GM21529 (cell line): Measurements from ENCODE around the gene ZNF799.
"Not testable (repeated sequence)": the region's sequence is repeated elsewhere in the genome, so short reads cannot be mapped to it uniquely, and the experiment has no call there.

Experiments
- ATAC-seq: cut with Tn5 transposase; IDR thresholded peaks from one replicate; pipeline ENCODE4 v1.9.1; 2021; ENCODE audit not compliant: unreplicated experiment

Gene ZNF799

DNA sequence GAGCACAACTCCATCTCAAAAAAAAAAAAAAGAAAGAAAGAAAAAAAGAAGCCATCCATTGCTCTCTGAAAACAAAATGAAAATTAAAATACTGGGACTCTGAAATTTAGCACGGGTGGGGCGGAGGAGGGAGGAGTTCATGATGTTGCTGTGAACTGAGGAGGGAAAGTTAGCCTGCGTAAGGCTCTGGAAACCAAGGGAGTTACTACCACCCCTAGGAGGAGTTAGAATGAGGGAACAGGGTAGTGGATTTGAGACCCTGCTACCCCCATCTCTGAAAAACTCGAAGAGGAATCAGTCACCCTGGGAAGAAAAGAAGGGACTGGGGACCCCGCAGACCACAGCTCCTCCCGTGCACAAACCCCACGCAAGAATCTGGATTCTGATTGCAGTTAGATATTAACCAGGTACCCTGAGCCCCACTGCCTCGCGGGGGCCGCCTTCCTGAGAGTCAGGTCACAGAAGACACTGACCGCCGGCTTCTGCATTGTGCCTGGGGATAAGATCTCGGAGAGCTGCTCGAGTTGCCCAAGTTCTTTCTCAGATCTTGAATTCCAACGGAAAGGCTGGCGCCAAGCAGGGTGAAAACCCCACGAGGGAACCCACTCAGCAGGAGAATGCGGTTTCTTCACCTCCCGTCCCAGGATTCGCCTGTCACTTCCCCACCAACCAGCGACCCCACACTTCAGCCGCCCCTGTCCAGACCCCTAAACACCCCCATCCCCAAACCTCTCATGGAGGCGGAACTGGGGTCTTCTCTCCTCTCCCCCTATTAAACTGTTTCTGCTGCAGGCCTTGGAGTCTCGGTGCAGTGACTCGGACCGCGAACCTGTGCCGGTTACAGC, 36.5 kb downstream of the ZNF799 start:
- no peak for ATAC-seq

DNA sequence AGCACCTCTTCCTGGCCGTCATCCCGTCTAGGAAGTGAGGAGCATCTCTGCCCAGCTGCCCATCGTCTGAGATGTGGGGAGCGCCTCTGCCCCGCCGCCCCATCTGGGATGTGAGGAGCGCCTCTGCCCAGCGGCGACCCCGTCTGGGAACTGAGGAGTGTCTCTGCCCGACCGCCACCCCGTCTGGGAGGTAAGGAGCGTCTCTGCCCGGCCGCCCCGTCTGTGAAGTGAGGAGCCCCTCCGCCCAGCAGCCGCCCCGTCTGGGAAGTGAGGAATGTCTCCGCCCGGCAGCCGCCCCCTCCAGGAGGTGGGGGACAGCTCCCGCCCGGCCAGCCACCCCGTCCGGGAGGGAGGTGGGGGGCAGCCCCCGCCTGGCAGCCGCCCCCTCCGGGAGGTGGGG, 38.8 kb downstream of the ZNF799 start:
- not testable (repeated sequence) for ATAC-seq

DNA sequence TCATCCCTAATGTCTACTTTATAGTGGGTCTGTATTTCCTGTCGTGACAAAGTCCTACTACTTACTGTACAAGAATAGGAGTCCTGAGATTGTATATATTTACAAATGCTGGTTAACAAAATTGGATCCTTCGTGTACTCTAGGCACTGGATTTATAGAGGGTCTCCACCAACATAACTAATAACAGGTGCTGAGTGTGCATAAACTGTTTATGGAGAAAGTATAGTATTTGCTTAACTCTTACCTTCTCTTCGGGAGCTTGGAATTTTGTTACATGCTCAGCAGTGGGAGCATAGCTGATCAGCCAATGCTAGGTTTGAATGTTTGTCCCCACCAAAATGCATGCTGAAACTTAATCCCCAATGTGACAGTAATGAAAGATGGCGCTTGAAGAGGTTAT, 47.7 kb downstream of the ZNF799 start:
- ATAC-seq: no peak

DNA sequence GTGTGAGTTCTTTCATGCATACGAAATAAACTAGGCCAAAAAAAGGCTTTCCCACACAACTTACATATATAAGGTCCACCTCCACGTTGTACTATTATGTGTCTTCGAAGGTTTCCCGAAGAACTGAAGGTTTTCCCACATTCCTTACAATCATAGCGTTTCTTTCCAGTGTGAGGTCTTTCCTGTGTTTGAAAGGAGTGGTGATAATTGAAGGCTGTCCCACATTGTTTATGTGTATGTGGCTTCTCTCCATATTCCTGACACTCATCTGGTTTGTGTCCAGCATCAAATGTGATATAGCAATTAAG, 50.2 kb downstream of the ZNF799 start:
- no peak for ATAC-seq

DNA sequence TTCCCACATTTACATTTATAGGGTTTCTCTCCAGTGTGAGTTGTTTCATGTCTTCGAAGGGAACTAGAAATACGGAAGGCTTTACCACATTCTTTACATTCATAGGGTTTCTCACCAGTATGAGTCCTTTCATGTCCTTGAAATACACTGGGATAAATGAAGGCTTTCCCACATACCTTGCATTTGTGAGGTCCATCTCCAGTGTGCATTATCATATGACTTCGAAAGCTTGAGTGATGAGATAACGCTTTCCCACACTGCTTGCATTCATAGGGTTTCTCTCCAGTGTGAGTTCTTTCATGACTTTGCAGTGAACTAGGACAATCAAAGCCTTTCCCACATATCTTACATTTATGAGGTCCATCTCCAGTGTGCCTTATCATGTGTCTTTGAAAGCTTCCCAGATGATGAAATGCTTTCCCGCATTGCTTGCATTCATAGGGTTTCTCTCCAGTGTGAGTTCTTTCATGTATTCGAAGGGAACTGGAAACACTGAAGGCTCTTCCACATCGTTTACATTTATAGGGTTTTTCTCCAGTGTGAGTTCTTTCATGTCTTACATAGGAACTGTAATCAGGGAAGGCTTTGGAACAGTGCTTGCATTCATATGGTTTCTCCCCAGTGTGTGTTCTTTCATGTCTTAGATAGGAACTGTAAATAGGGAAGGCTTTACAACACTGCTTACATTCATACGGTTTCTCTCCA, 50.7 kb downstream of the ZNF799 start:
- no peak for ATAC-seq

DNA sequence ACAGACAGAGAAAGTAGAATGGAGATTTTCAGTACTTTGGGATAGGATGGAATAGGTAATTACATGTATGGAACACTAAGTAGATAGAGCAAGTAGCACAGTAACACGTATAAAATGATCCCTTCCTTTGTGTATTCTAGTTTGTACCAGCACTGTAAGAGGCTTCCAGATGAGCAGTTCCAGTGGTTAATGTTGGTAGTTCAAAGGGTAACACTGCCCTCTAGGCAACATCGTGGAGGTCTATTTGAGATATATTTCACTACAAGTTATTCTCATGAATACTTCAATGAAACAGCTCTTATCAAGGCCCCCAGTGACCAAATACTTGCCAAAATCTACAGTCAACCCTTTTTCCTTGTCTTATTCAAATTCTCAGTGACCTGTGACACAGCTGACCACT, 54.2 kb downstream of the ZNF799 start:
- ATAC-seq: no peak

DNA sequence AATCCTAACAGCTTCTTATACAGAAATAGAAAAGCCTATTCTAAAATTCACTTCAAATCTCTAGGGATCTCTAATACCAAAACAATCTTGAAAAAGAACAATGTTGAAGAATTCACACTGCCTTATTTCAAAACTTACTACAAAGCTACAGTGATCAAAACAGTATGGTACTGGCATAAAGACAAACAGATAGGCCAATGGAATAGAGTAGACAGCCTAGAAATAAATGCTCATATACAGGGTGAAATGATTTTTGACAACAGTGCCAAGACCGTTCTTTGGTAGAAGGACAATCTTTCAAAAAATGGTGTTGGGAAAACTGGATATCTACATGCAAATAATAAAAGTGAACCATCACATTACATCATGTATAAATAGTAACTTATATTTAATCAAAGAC, 55.9 kb downstream of the ZNF799 start:
- no peak for ATAC-seq
